Suppressor macrophage treated with lipopolysaccharide for 1 hour (primary cell): Measurements from ENCODE around the gene RPUSD1.
"Not testable (repeated sequence)": the region's sequence is repeated elsewhere in the genome, so short reads cannot be mapped to it uniquely, and the experiment has no call there.

ENCODE experiments used
- DNase-seq, 3 donors: peaks; one replicate each; pipeline ENCODE4 v3.0.0-alpha.2; 2020 to 2022

The RPUSD1 gene

GRCh38 chr16:782258-782657 is 5.9 kb downstream of the RPUSD1 start:
- no peak for DNase-seq

- no peak for DNase-seq
Measured at GRCh38 chr16:781346-782010, 6.7 kb downstream of the RPUSD1 start.

- DNase-seq = no peak
Measured at GRCh38 chr16:780296-780695, 7.9 kb downstream of the RPUSD1 start.

GRCh38 chr16:779561-779960 is 8.6 kb downstream of the RPUSD1 start:
- no peak for DNase-seq

- DNase-seq = no peak
Measured at GRCh38 chr16:778909-779527, 9.2 kb downstream of the RPUSD1 start.

GRCh38 chr16:778447-778846 is 9.7 kb downstream of the RPUSD1 start:
- no peak for DNase-seq

- no peak for DNase-seq
Measured at GRCh38 chr16:777826-778225, 10.4 kb downstream of the RPUSD1 start.

GRCh38 chr16:776824-777223 is 11.4 kb downstream of the RPUSD1 start:
- no peak for DNase-seq

GRCh38 chr16:776298-776697 is 11.9 kb downstream of the RPUSD1 start:
- not testable (repeated sequence) for DNase-seq

GRCh38 chr16:775236-775796 is 12.9 kb downstream of the RPUSD1 start:
- DNase-seq = no peak

- DNase-seq = no peak
Measured at GRCh38 chr16:774086-775001, 13.8 kb downstream of the RPUSD1 start.

GRCh38 chr16:772959-773358 is 15.2 kb downstream of the RPUSD1 start:
- no peak for DNase-seq

- DNase-seq = no peak
Measured at GRCh38 chr16:770411-770810, 17.8 kb downstream of the RPUSD1 start.

- no peak for DNase-seq
Measured at GRCh38 chr16:769934-770333, 18.2 kb downstream of the RPUSD1 start.

GRCh38 chr16:769184-769784 is 18.9 kb downstream of the RPUSD1 start:
- no peak for DNase-seq

GRCh38 chr16:768428-768827 is 19.8 kb downstream of the RPUSD1 start:
- no peak for DNase-seq

GRCh38 chr16:767743-768235 is 20.4 kb downstream of the RPUSD1 start:
- no peak for DNase-seq

GRCh38 chr16:766820-767640 is 21.2 kb downstream of the RPUSD1 start:
- no peak for DNase-seq

- no peak for DNase-seq
Measured at GRCh38 chr16:766008-766819, 22.0 kb downstream of the RPUSD1 start.

- no peak for DNase-seq
Measured at GRCh38 chr16:765488-765865, 22.7 kb downstream of the RPUSD1 start.

GRCh38 chr16:764848-765487 is 23.2 kb downstream of the RPUSD1 start:
- no peak for DNase-seq
